GM23248 (cell line): Measurements from ENCODE around the gene LMX1B.

Experiments used
- EZH2 ChIP-seq: fragments of 200-600 bp; sonication (generic); IDR thresholded peaks from 2 replicates; pipeline ENCODE4 v1.6.1; 2018; ENCODE audit warnings: antibody characterized with exemption, mild to moderate bottlenecking; ENCODE audit not compliant: insufficient read depth, poor library complexity, severe bottlenecking
- EZH2phosphoT487 ChIP-seq: fragments of 200-600 bp; sonication (generic); IDR thresholded peaks from 2 replicates; pipeline ENCODE4 v1.6.1; 2018; ENCODE audit warnings: antibody characterized with exemption, moderate library complexity, mild to moderate bottlenecking, low read depth; ENCODE audit not compliant: insufficient read depth

DNA sequence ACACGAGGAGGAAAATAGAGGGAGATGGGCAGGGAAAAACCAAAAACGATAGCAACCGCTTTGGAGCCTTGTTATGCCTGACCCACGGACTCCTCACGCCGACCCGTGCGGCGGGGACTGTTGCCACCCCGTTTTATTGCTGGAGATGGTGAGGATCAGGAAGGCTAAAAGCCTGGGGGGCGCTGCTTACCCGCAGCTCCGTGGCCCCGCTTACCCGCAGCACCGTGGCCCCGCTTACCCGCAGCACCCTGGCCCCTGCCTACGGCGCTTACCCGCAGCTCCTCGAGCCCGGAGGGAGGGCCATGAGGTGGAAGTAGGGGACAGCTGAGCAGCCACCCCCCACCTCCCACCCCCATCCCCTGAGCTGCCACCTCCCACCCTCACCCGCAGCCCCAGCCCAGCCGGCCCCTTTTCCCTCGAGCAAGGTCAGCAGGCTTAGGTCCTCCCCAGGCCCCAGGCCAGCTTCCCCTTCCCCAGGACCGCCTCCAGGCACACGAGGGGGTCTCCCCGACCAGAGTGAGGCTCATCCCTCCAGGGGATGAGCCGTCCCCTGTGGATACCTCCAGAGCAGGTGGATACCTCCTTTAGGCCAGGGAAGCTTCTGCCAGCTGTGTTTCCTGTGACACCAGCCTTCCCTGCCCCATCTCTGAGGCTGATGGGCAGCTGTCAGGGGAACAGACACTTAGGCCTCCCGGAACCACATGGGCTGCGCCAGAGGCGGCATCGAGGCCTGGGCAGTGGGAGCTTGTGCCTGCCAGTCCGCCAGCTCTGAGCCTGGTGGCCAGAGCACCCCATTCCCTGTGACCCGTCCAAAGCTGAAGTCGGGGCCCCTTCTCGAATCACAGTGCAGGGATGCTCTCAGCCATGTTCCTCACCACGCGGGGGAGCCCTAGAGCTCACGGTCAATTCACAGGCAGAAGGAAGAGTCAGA is 92.3 kb downstream of the LMX1B start:
- TF ChIP-seq EZH2 = no peak
- no peak for TF ChIP-seq EZH2phosphoT487
